ENCODE results near the gene LAMA2. TPM values are rescaled to one million over a fixed set of nuclear protein-coding genes. Genes with fewer than 3 reads are reported as not detected.

The LAMA2 gene
- total and polyA plus RNA-seq, 2 experiments from 2014 or later: 0.91 to 6.4 TPM

DNA sequence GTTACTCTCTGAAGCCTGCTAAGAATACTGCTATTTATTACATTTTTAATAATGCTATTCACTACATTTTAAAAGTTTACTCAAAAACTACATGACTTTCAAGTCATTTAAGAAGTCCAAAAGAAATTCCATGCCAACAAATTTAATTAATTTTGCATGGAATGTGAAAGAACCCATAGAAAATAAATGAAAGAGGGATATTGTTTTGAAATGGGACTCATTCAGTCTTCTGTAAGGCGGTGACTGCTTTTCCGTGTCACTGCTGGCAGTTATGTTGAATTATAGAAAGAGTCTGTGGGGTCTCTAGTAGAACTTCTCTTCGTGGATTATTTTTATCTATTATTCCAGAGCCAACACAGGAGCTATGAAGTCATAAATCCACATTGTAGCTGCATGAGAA, 211.2 kb downstream of the LAMA2 start:
- H2AFZ ChIP-seq: no peak overlapping the region
- DNase-seq (ENCODE audit: low spot score) (no peak), ATAC-seq (no peak)
- no peak overlapping the region for H3K4me3 ChIP-seq
- no peaks in the 10 kb centered on the region for H3K79me2 ChIP-seq (replicated peaks; ENCODE audit: insufficient read depth)
- no peak overlapping the region for H3K27ac Mint-ChIP-seq
- H3K27me3 Mint-ChIP-seq (ENCODE audit: insufficient read depth, low read depth, poor library complexity): no peaks in the 10 kb centered on the region
- peaks cover 3% of the 10 kb centered on the region; the same call in 1 of the 3 replicates for H3K9me3 Mint-ChIP-seq
- H3K4me1 Mint-ChIP-seq: peaks cover 9% of the 10 kb centered on the region; the same call in 2 of the 3 replicates
- no peaks in the 10 kb centered on the region for H3F3A ChIP-seq (replicated peaks; ENCODE audit: low read depth)
- H3K36me3 Mint-ChIP-seq (ENCODE audit: low read depth): no peaks in the 10 kb centered on the region
- H3K4me1 ChIP-seq (ENCODE audit: insufficient read depth): no peaks in the 10 kb centered on the region
- no peak overlapping the region for H3K27ac ChIP-seq (ENCODE audit: low read depth)
- H3K36me3 ChIP-seq (ENCODE audit: insufficient read depth): 0 out of 2 replicates have a peak, but pooled peaks cover 3% of the 10 kb centered on the region
- H3K27me3 ChIP-seq (ENCODE audit: insufficient read depth): no peaks in the 10 kb centered on the region
- H3K4me2 ChIP-seq: no peak overlapping the region
- H4K20me1 ChIP-seq (replicated peaks; ENCODE audit: insufficient read depth): no peaks in the 10 kb centered on the region
- no peaks in the 10 kb centered on the region for H3K9me2 ChIP-seq (ENCODE audit: insufficient read depth)
- TF ChIP-seq ETS1 (IDR thresholded peaks at IDR 0.05) (no peak), ZNF462 (CRISPR knock-in tag; IDR thresholded peaks at IDR 0.05) (no peak), STAT1 (IDR thresholded peaks at IDR 0.05; ENCODE audit: unreplicated experiment) (no peak), JUNB (IDR thresholded peaks at IDR 0.05; ENCODE audit: unreplicated experiment) (no peak), ZNF114 (CRISPR knock-in tag; IDR thresholded peaks at IDR 0.05) (no peak), EZH2phosphoT487 (IDR thresholded peaks at IDR 0.05; ENCODE audit: unreplicated experiment) (no peak), CREB1 (CRISPR knock-in tag; IDR thresholded peaks at IDR 0.05; ENCODE audit: low read depth) (no peak)
- TF ChIP-seq, protein P1, sequence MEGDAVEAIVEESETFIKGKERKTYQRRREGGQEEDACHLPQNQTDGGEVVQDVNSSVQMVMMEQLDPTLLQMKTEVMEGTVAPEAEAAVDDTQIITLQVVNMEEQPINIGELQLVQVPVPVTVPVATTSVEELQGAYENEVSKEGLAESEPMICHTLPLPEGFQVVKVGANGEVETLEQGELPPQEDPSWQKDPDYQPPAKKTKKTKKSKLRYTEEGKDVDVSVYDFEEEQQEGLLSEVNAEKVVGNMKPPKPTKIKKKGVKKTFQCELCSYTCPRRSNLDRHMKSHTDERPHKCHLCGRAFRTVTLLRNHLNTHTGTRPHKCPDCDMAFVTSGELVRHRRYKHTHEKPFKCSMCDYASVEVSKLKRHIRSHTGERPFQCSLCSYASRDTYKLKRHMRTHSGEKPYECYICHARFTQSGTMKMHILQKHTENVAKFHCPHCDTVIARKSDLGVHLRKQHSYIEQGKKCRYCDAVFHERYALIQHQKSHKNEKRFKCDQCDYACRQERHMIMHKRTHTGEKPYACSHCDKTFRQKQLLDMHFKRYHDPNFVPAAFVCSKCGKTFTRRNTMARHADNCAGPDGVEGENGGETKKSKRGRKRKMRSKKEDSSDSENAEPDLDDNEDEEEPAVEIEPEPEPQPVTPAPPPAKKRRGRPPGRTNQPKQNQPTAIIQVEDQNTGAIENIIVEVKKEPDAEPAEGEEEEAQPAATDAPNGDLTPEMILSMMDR (conservative IDR thresholded peaks at IDR 0.05; ENCODE audit: low read depth in 2 of 2): no peak
- no peak overlapping the region for H3K4me3 Mint-ChIP-seq
